Right cardiac atrium (tissue), 5 donors: Measurements from ENCODE around the gene NLRP3. TPM values are rescaled to one million over a fixed set of nuclear protein-coding genes. Genes with fewer than 3 reads are reported as not detected.

Experiments used
- ATAC-seq, 2 donors: fragments of 200-7000 bp; cut with Tn5 transposase; one replicate each; pipeline versions ENCODE4 v1.8.0 to v1.9.1; 2020; ENCODE audit warnings: moderate library complexity in 2 of 2, mild to moderate bottlenecking in 1 of 2
- DNase-seq, 3 donors: peaks; one replicate each; pipeline ENCODE4 v3.0.0-alpha.2; 2020
- H3K27ac ChIP-seq: one replicate; pipeline ENCODE4 v1.5.1; 2013; ENCODE audit warnings: mild to moderate bottlenecking, low read length, control low read depth, moderate library complexity
- H3K27me3 ChIP-seq: one replicate; pipeline ENCODE4 v1.6.1; 2013; ENCODE audit not compliant: control insufficient read depth, insufficient read depth
- H3K4me1 ChIP-seq: one replicate; pipeline ENCODE4 v1.6.1; 2013; ENCODE audit warnings: low read length; ENCODE audit not compliant: control insufficient read depth, insufficient read depth
- H3K4me3 ChIP-seq: one replicate; pipeline ENCODE4 v1.5.1; 2013; ENCODE audit warnings: low read length, control low read depth
- H3K9me3 ChIP-seq: one replicate; pipeline ENCODE4 v1.6.1; 2013; ENCODE audit warnings: low read length; ENCODE audit not compliant: control insufficient read depth
- WGBS: extraction: QIAGEN DNeasy Blood & Tissue Kit; methylation state at CpG from one replicate; pipeline ENCODE4 v1.1.7; 2013; 5-methylcytosine and 5-hydroxymethylcytosine counted together
- intact Hi-C, 4 donors: fragments of 100-400 bp; cut with DNase I; formaldehyde crosslinking; loops; one replicate each; pipeline versions ENCODE4 v1.11.0 to v1.14.0; 2022 to 2023
- polyA plus RNA-seq: library from polyadenylated mRNA; stranded (reverse); fragments of 200-250 nt; gene quantifications from one replicate; pipeline ENCODE4 v1.2.3, GENCODE V29; 2013
- total RNA-seq, 4 donors: library from RNA; stranded (reverse); fragmentation: NEBNext Ultra II Directional; extraction: Animal tissue kit (Norgen Biotek cat#: 25700); gene quantifications; one replicate each; pipeline ENCODE4 v1.2.1, GENCODE V29; 2021
- donor health status: healthy with polysubstance abuse.
- donor health status: DM: no; HTN: yes; CAD: no.
- donor health status: DM: no; HTN: no; CAD: no.
- donor health status: DM: no; HTN: yes; CAD: no; lungs with severe emphysema.
- donor health status: DM: yes; HTN: yes; CAD: no.

The NLRP3 gene
- total and polyA plus RNA-seq, 5 donors, result 0.50 to 1.1 (median 0.91) TPM

DNA sequence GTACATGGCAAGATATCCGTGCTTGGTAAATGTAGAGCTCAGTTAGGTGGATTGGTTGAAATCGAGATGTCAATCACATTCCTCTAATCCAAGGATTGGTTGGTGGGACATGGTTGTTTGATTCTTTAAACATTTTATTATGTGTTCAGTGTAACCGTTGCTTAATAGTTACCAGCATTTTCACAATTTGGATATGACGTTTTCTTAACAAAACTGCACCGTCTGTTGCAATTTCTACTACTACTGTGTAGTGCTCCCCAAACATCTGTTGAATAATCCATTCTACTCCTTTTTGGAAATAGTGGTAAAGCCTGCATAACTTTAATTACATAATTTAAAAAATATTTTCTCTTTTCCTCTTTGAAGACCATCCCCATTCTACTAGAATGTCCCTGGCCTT, 25.6 kb downstream of the NLRP3 start:
- intact Hi-C loops, result no loop called here
- Histone ChIP-seq H3K9me3 (no peaks in the 10 kb centered on the region), H3K27me3 (no peaks in the 10 kb centered on the region), H3K4me1 (no peaks in the 10 kb centered on the region), H3K4me3 (no peak overlapping the region), H3K27ac (no peak overlapping the region)
- DNase-seq (no peak), ATAC-seq (no peak)
- 80% methylated on average over 5 of the region's 5 CpGs for WGBS

DNA sequence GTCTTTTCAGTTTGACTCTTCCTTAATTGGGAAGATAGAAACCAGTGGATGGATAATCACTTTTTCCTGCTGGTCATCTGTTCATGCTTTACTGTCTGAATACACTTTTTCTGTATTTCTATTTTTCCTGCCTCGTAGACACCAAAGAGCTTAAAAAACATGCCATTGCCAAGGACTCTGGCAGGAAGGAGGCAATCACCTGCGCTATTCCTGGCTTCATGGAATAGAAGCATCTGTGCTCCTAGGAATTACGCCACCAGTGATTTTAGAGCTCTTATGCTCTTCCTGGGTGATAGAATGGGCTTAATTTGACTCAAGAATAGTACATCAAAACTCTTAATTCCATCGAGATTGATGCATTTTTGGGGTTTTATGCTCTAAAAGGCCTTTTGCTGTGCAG, 26.2 kb downstream of the NLRP3 start:
- Histone ChIP-seq H3K4me1 (no peaks in the 10 kb centered on the region), H3K27me3 (no peaks in the 10 kb centered on the region), H3K27ac (no peak overlapping the region), H3K9me3 (no peaks in the 10 kb centered on the region), H3K4me3 (no peak overlapping the region)
- no peak for DNase-seq
- WGBS, result 62% methylated on average over 4 of the region's 4 CpGs
- ATAC-seq, result no peak
- intact Hi-C loops, result no loop called here

DNA sequence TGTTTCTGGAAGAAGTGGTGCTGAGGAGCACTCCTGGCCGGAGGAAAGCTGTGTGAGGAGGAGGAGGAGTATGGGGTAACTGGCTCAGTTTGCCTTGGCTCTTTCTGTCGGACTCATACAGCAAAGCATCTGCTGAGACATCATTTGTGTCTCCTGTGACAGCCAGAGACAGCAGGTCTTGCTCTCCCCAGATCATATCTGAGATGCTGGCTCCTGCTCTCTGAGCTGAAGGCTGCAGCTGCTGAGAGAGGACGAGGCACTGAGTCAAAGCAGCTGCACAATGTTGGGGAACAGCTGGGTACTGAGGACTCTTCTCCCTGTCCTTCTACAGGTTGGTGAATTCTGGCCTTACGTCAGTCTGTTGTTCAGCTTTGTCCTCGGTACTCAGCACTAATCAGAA, 27.7 kb downstream of the NLRP3 start:
- intact Hi-C loops, result no loop called here
- Histone ChIP-seq H3K4me1 (no peaks in the 10 kb centered on the region), H3K27ac (no peak overlapping the region), H3K4me3 (no peak overlapping the region), H3K27me3 (no peaks in the 10 kb centered on the region), H3K9me3 (no peaks in the 10 kb centered on the region)
- DNase-seq (no peak), ATAC-seq (no peak)
- 54% methylated on average over 5 of the region's 5 CpGs for WGBS

DNA sequence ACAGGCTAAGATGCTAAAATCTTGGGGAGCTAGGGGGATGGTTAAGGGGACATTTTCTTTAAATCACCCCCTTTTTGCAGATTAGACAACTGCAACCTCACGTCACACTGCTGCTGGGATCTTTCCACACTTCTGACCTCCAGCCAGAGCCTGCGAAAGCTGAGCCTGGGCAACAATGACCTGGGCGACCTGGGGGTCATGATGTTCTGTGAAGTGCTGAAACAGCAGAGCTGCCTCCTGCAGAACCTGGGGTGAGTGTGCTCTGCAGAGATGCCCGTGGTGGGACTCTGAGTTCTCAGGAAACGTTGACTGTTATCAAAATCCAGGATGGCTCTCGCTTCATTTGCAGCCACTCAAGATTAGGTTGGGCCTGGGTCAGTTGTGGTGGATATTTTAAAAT, 28.6 kb downstream of the NLRP3 start:
- intact Hi-C loops, result no loop called here
- DNase-seq (no peak), ATAC-seq (no peak)
- Histone ChIP-seq H3K27ac (no peak overlapping the region), H3K27me3 (no peaks in the 10 kb centered on the region), H3K4me1 (no peaks in the 10 kb centered on the region), H3K9me3 (no peaks in the 10 kb centered on the region), H3K4me3 (no peak overlapping the region)
- WGBS, result 47% methylated on average over 6 of the region's 6 CpGs

DNA sequence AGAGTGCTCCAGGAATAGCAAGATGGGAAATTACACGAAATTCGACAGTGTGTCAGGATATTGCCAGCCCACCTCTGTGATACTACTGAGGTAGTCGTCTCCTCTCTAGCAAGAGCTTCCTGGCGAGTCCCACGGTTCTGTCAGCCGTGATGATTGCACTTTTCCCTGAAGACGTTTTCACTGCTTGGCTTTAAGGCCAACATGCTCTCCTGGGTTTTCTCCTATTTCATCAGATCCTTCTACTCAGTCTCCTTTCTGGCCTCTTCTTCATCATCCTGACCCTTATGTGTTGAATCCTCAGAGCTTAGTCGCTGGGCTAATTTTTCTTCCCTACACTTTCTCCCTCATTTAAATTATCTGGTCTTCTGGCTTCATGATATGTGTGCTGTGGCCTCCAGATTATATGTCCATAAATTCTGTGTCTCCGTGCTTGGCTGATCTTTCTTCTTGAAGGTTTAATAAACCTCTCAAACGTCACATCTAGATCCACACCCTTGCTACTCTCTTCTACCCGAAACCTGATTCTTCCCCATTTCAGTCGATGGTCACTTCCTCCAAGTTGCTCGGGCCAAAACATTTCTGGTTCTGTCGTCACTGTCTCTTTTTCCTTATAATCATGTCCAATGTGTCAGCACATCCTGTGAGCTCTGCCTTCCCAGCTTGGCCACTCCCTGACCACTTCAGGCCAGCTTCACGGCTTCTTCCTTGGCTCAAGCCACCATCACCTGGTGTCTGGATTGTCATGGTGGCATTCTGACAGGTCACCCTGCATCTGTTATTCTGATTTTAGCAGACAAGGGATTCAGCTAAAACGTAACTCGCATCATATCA, 29.8 kb downstream of the NLRP3 start:
- Histone ChIP-seq H3K27ac (no peak overlapping the region), H3K9me3 (no peaks in the 10 kb centered on the region), H3K4me3 (no peak overlapping the region), H3K4me1 (no peaks in the 10 kb centered on the region), H3K27me3 (no peaks in the 10 kb centered on the region)
- DNase-seq (peak in 1 of 3 donors; percentile 40), ATAC-seq (peak in 1 of 2 donors; percentile 24)
- WGBS, result 71% methylated on average over 17 of the region's 17 CpGs
- intact Hi-C loops, result no loop called here

DNA sequence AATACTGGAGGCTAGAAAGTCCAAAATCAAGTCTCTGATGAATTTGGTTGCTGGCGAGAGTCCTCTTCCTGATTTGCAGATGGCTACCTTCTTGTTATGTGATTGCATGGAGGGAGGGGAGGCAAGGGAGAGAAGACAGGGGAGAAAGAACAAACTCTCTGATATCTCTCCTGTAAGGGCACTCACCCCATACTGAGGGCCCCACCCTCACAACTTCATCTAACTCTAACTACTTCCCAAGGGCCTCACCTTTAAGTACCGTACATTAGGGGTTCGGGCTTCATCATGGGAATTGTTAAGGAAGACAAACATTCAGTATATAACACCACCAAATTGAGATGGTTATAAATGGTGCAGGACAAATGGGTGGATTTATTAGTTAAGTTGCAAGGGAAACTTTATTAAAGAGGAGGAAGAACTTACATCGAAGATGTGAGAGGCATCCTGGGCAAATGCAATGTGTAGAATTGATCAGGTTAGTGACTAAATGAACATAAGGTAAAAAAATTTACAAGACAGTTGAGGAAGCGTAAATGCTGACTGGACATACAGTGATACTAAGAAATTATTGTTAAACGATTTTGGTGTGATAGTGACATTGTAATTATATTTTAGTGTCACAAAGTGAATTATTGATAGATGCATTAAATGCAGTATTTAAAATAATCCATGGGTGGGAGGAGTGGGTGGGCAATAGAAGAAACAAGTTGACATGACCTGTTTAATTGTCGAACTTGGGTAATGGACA, 31.4 kb downstream of the NLRP3 start:
- 82% methylated on average over 7 of the region's 7 CpGs for WGBS
- Histone ChIP-seq H3K27me3 (no peaks in the 10 kb centered on the region), H3K9me3 (no peaks in the 10 kb centered on the region), H3K4me3 (peak overlapping the region; percentile 59), H3K27ac (no peak overlapping the region), H3K4me1 (no peaks in the 10 kb centered on the region)
- intact Hi-C loops, result no loop called here
- DNase-seq, result no peak
- no peak for ATAC-seq

DNA sequence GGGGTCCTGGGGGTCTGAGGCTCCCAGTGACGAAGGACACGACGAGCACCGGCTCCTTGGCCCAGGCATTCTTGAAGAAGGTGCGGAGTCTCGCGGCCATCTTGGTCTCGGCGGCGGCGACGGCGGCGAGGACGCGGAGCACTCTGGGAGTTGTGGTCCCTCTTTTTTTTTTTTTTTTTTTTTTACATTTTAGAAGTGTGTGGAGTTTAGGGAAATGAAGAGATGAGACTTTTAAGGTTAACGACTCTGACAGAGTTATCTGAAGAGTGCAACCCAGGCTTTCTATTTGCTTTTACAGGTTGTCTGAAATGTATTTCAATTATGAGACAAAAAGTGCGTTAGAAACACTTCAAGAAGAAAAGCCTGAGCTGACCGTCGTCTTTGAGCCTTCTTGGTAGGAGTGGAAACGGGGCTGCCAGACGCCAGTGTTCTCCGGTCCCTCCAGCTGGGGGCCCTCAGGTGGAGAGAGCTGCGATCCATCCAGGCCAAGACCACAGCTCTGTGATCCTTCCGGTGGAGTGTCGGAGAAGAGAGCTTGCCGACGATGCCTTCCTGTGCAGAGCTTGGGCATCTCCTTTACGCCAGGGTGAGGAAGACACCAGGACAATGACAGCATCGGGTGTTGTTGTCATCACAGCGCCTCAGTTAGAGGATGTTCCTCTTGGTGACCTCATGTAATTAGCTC, 32.3 kb downstream of the NLRP3 start:
- ATAC-seq, result peak; percentile 93
- H3K9me3 ChIP-seq, result no peaks in the 10 kb centered on the region
- DNase-seq, result peak; percentile 67 to 90 (median 86)
- H3K27ac ChIP-seq, result peak overlapping the region; percentile 37
- no peaks in the 10 kb centered on the region for H3K4me1 ChIP-seq
- peak overlapping the region; percentile 59 for H3K4me3 ChIP-seq
- 8% methylated on average over 31 of the region's 31 CpGs for WGBS
- intact Hi-C loops, result no loop called here
- no peaks in the 10 kb centered on the region for H3K27me3 ChIP-seq

DNA sequence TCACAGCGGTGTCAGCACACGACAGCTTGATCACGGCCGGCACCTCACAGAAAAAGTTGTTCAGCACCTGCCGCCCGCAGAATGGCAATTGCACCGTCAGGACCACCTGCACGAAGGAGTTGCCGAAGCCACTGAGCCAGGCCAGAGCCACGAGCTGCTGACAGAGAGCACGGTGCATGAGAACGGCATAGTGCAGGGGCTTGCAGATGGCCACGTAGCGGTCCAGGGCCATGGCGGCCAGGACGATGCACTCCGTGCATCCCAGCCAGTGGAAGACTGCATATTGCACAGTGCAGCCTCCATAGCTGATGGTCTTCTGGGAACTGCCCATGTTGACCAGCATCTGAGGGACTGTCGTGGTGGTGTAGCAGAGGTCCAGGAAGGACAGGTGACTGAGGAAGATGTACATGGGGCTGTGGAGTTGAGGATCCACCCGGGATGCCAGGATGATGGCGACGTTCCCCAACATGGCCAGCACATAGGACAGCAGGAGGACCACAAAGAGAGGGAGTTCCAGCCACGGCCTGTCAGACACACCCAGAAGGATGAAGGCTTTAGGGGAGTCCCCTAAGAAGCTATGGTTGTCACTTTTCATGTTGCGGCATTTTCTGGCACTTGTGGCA, 35.5 kb downstream of the NLRP3 start:
- Histone ChIP-seq H3K4me3 (no peak overlapping the region), H3K4me1 (no peaks in the 10 kb centered on the region), H3K9me3 (no peaks in the 10 kb centered on the region), H3K27me3 (no peaks in the 10 kb centered on the region), H3K27ac (no peak overlapping the region)
- ATAC-seq (no peak), DNase-seq (no peak)
- intact Hi-C loops, result no loop called here
- WGBS, result 93% methylated on average over 23 of the region's 23 CpGs

DNA sequence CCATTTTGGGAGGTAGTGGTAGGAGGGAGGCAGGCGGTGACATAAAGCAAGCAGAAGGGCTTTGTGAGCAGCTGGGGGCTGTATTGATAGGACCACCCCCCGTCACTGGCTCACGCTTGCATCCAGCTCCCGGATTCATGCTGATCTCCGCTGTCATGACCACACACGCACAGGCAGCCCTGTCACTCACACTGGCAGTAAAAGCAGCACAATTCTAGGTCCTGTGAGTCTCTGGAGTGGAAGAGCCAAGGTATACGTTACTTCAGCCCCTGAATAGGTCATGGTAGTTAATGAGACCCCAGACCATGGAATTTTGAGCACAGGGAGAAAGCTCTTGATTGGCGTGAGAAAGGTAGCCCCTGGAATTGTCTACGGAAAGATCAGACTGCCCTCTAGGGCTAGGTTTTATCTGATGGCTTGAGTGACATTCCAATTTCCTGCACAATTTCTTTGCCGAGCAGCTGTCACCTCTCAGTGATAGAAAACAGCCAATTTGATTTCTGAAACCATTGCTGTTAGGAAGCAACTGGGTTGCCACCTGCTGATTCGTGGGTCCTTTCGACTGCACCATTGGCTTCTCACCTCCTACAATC, 36.6 kb downstream of the NLRP3 start:
- ATAC-seq (no peak), DNase-seq (no peak)
- no peak overlapping the region for H3K4me3 ChIP-seq
- H3K27me3 ChIP-seq, result no peaks in the 10 kb centered on the region
- H3K27ac ChIP-seq, result no peak overlapping the region
- H3K4me1 ChIP-seq, result no peaks in the 10 kb centered on the region
- 59% methylated on average over 12 of the region's 12 CpGs for WGBS
- no peaks in the 10 kb centered on the region for H3K9me3 ChIP-seq
- intact Hi-C loops, result no loop called here

DNA sequence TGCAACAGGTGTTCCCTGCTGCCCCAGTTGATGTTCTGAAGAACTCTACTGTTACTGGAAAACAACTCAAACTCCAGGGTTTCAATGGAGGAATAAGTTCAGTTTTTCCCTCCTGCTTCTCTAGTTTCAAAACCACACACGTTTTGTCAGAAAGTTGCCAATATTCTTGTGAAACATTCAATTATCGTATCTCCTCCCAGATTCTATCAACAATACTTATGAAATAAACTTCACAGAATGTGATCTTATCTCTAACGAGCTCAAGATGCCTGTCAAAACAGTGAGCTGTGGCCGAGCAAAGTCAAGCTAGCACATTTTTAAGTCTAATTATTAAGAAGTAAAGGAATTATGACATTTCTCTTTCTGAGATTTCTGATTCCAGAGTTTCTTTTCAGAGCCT, 37.3 kb downstream of the NLRP3 start:
- DNase-seq (no peak), ATAC-seq (no peak)
- Histone ChIP-seq H3K4me1 (no peaks in the 10 kb centered on the region), H3K9me3 (no peaks in the 10 kb centered on the region), H3K27me3 (no peaks in the 10 kb centered on the region), H3K27ac (no peak overlapping the region), H3K4me3 (no peak overlapping the region)
- 14% methylated on average over 4 of the region's 4 CpGs for WGBS
- intact Hi-C loops, result no loop called here
